Esophagus muscularis mucosa (tissue), 4 donors: Measurements from ENCODE around the gene PKDCC.

Source experiments
- CTCF ChIP-seq, 3 experiments: fragments of 200-600 bp in 2 of 3; fragments of 450-650 bp in 1 of 3; sonication (generic) in 2 of 3; IDR thresholded peaks; one replicate each; pipeline ENCODE4 v1.5.1; 2017 to 2019; ENCODE audit warnings: antibody characterized with exemption in 3 of 3, mild to moderate bottlenecking in 2 of 3, moderate library complexity in 1 of 3
- EP300 ChIP-seq: sonication (generic); formaldehyde crosslinking; IDR thresholded peaks from one replicate; pipeline ENCODE4 v1.6.1; 2017; ENCODE audit warnings: antibody characterized with exemption
- POLR2A ChIP-seq: fragments of 450-650 bp; IDR thresholded peaks from one replicate; pipeline ENCODE4 v1.6.1; 2017; ENCODE audit warnings: antibody characterized with exemption, moderate library complexity, mild to moderate bottlenecking, low read depth
- POLR2AphosphoS5 ChIP-seq, 2 donors: sonication (generic); formaldehyde crosslinking; IDR thresholded peaks; one replicate each; pipeline ENCODE4 v1.6.1; 2017; ENCODE audit warnings: antibody characterized with exemption in 2 of 2

- TF ChIP-seq POLR2AphosphoS5 (IDR thresholded peaks at IDR 0.05) (no peak), CTCF (IDR thresholded peaks at IDR 0.05) (no peak), POLR2A (no peak), EP300 (no peak)
Observed at GRCh38 chr2:42067521-42067920, 19.7 kb downstream of the PKDCC start.
